OCI-LY7 (cell line): ENCODE measurements around the gene SDF4. TPM values are rescaled to one million over a fixed set of nuclear protein-coding genes. Genes with fewer than 3 reads are reported as not detected.

ENCODE experiments used
- BruUV-seq: library from RNA; stranded (reverse); fragments of 400-500 nt; replicated peaks from 2 replicates; lab custom pipeline; 2021; lab: Mats Ljungman, UMichigan
- CTCF ChIA-PET: fragments of 300-600 bp; sonication (Branson Sonifier 250); formaldehyde crosslinking; loops from one replicate; lab custom pipeline; 2022; ENCODE audit warnings: antibody characterized with exemption; ENCODE audit not compliant: unreplicated experiment; lab: Charles Lee
- POLR2A ChIA-PET: fragments of 300-600 bp; sonication (Branson Sonifier 250); formaldehyde crosslinking; loops from one replicate; lab custom pipeline; 2022; ENCODE audit warnings: antibody characterized with exemption; lab: Charles Lee
- DNase-seq: peaks from one replicate; pipeline ENCODE4 v3.0.0-alpha.2; 2015; ENCODE audit warnings: low spot score
- H2AFZ ChIP-seq: fragments of 200-600 bp; sonication (generic), shearing (Covaris generic); 2 replicates; pipeline ENCODE4 v1.6.1; 2014; ENCODE audit warnings: mild to moderate bottlenecking, antibody characterized with exemption, low read length, moderate library complexity
- H3K27ac ChIP-seq: fragments of 200-600 bp; sonication (generic); 2 replicates; pipeline ENCODE4 v1.5.1; 2014; ENCODE audit warnings: mixed run types, low read depth, mild to moderate bottlenecking, moderate library complexity, low read length, inconsistent platforms; ENCODE audit not compliant: poor library complexity, severe bottlenecking
- H3K36me3 ChIP-seq: fragments of 200-600 bp; sonication (generic); 2 replicates; pipeline ENCODE4 v1.6.1; 2014; ENCODE audit warnings: mild to moderate bottlenecking, antibody characterized with exemption, low read length, moderate library complexity, mixed read lengths; ENCODE audit not compliant: insufficient read depth
- H3K4me1 ChIP-seq: fragments of 200-600 bp; sonication (generic); 2 replicates; pipeline ENCODE4 v1.5.1; 2014; ENCODE audit warnings: mild to moderate bottlenecking, low read length; ENCODE audit not compliant: insufficient read depth, poor library complexity, severe bottlenecking
- H3K4me2 ChIP-seq: fragments of 200-600 bp; sonication (generic); 2 replicates; pipeline ENCODE4 v1.6.1; 2014; ENCODE audit warnings: mild to moderate bottlenecking, low read length
- H3K4me3 ChIP-seq: fragments of 200-600 bp; sonication (generic); 2 replicates; pipeline ENCODE4 v1.5.1; 2014; ENCODE audit warnings: mild to moderate bottlenecking, low read depth, low read length; ENCODE audit not compliant: poor library complexity, severe bottlenecking
- H3K79me2 ChIP-seq: fragments of 200-600 bp; sonication (generic); 2 replicates; pipeline ENCODE4 v1.6.1; 2016; ENCODE audit warnings: low read depth, mild to moderate bottlenecking, low read length, moderate library complexity, mixed read lengths; ENCODE audit not compliant: insufficient read depth
- H3K9me2 ChIP-seq: fragments of 200-600 bp; sonication (generic); 2 replicates; pipeline ENCODE4 v1.6.1; 2016; ENCODE audit warnings: mild to moderate bottlenecking, low read length, mixed read lengths; ENCODE audit not compliant: insufficient read depth
- H3K9me3 ChIP-seq: fragments of 200-600 bp; sonication (generic); 2 replicates; pipeline ENCODE4 v1.6.1; 2014; ENCODE audit warnings: mild to moderate bottlenecking, mixed run types, low read length, mixed read lengths
- H4K20me1 ChIP-seq: fragments of 200-600 bp; sonication (generic); 2 replicates; pipeline ENCODE4 v1.6.1; 2014; ENCODE audit warnings: mild to moderate bottlenecking, antibody characterized with exemption, low read length, moderate library complexity, mixed read lengths; ENCODE audit not compliant: insufficient read depth
- CTCF ChIP-seq: fragments of 200-600 bp; sonication (generic); conservative IDR thresholded peaks from 2 replicates; pipeline ENCODE4 v1.5.1; 2014; ENCODE audit warnings: mild to moderate bottlenecking, antibody characterized with exemption, low read length, moderate library complexity, mixed read lengths
- EZH2phosphoT487 ChIP-seq: fragments of 200-600 bp; sonication (generic); IDR thresholded peaks from 2 replicates; pipeline ENCODE4 v1.6.1; 2018; ENCODE audit warnings: low read depth, borderline replicate concordance, mild to moderate bottlenecking, mixed run types, antibody characterized with exemption, low read length, moderate library complexity, mixed read lengths
- intact Hi-C: fragments of 100-400 bp; cut with micrococcal nuclease; formaldehyde crosslinking; loops from one replicate; pipeline ENCODE4 v1.10.0; 2022; ENCODE audit not compliant: unreplicated experiment
- total RNA-seq, 2 experiments: library from RNA; depleted of rRNA in 1 of 2; stranded (reverse); fragments of >200 nt in 1 of 2; shearing (Covaris generic) in 1 of 2; gene quantifications; 2 replicates each; pipeline ENCODE4 v1.2.3, GENCODE V29; 2014 to 2022

The SDF4 gene
- total RNA-seq, 2 experiments from 2014 or later: 47.7 to 85.7 TPM

- POLR2A ChIA-PET: no interaction called here
- no peak for DNase-seq
Measured at GRCh38 chr1:1203561-1204424, 28.0 kb downstream of the SDF4 start.

GRCh38 chr1:1202831-1203560, 28.8 kb downstream of the SDF4 start:
- no peak for DNase-seq
- H3K4me2 ChIP-seq: no peak overlapping the region
- POLR2A ChIA-PET: no interaction called here
- no peak overlapping the region for H3K4me3 ChIP-seq
- H2AFZ ChIP-seq: no peak overlapping the region
- no peaks in the 10 kb centered on the region for H3K9me2 ChIP-seq
- CTCF ChIA-PET: no interaction called here
- no peaks in the 10 kb centered on the region for H3K36me3 ChIP-seq
- H4K20me1 ChIP-seq: no peaks in the 10 kb centered on the region
- no peaks in the 10 kb centered on the region for H3K9me3 ChIP-seq
- BruUV-seq: no TSS peak
- no peaks in the 10 kb centered on the region for H3K79me2 ChIP-seq
- intact Hi-C loops: no loop called here
- no peak overlapping the region for H3K27ac ChIP-seq
- TF ChIP-seq EZH2phosphoT487 (no peak), CTCF (no peak)
- H3K4me1 ChIP-seq: peaks cover 7% of the 10 kb centered on the region

More at GRCh38 chr1:1203561-1204424, 28.0 kb downstream of the SDF4 start:
- CTCF ChIA-PET: no interaction called here
- H3K9me3 ChIP-seq: no peaks in the 10 kb centered on the region
- no peaks in the 10 kb centered on the region for H3K36me3 ChIP-seq
- H4K20me1 ChIP-seq: no peaks in the 10 kb centered on the region
- no peak overlapping the region for H3K4me2 ChIP-seq
- no peak for TF ChIP-seq EZH2phosphoT487
- no peak for TF ChIP-seq CTCF
- no peak overlapping the region for H2AFZ ChIP-seq
- no TSS peak for BruUV-seq
- no peaks in the 10 kb centered on the region for H3K79me2 ChIP-seq
- H3K27ac ChIP-seq: no peak overlapping the region
- H3K9me2 ChIP-seq: no peaks in the 10 kb centered on the region
- no peak overlapping the region for H3K4me3 ChIP-seq
- intact Hi-C loops: no loop called here
- peaks cover 7% of the 10 kb centered on the region for H3K4me1 ChIP-seq
